ENCODE data around the gene POU2AF3.
"Not testable (repeated sequence)": the region's sequence is repeated elsewhere in the genome, so short reads cannot be mapped to it uniquely, and the experiment has no call there.

The POU2AF3 gene

GRCh38 chr11:111300569-111300968 lies 2.2 kb downstream of the POU2AF3 start:
- DNase-seq (ENCODE audit: low spot score), result no peak

GRCh38 chr11:111301004-111301841 lies 2.9 kb downstream of the POU2AF3 start:
- no peak for DNase-seq (ENCODE audit: low spot score)

GRCh38 chr11:111301842-111302118 lies 3.4 kb downstream of the POU2AF3 start:
- DNase-seq (ENCODE audit: low spot score), result no peak

GRCh38 chr11:111302298-111302697 lies 4.0 kb downstream of the POU2AF3 start:
- no peak for DNase-seq (ENCODE audit: low spot score)

GRCh38 chr11:111303461-111303860 lies 5.1 kb downstream of the POU2AF3 start:
- no peak for DNase-seq (ENCODE audit: low spot score)

GRCh38 chr11:111305162-111305802 lies 6.9 kb downstream of the POU2AF3 start:
- no peak for DNase-seq (ENCODE audit: low spot score)

GRCh38 chr11:111305876-111306275 lies 7.5 kb downstream of the POU2AF3 start:
- DNase-seq (ENCODE audit: low spot score), result no peak

GRCh38 chr11:111306321-111306720 lies 8.0 kb downstream of the POU2AF3 start:
- DNase-seq (ENCODE audit: low spot score), result no peak

GRCh38 chr11:111307472-111308108 lies 9.2 kb downstream of the POU2AF3 start:
- no peak for DNase-seq (ENCODE audit: low spot score)

- DNase-seq (ENCODE audit: low spot score), result no peak
These were observed 9.8 kb downstream of the POU2AF3 start for GRCh38 chr11:111308140-111308539.

GRCh38 chr11:111309215-111309915 lies 11.0 kb downstream of the POU2AF3 start:
- no peak for DNase-seq (ENCODE audit: low spot score)

GRCh38 chr11:111310088-111310487 lies 11.7 kb downstream of the POU2AF3 start:
- DNase-seq (ENCODE audit: low spot score), result no peak

GRCh38 chr11:111310723-111311122 lies 12.4 kb downstream of the POU2AF3 start:
- DNase-seq (ENCODE audit: low spot score), result no peak

- no peak for DNase-seq (ENCODE audit: low spot score)
These were observed 13.7 kb downstream of the POU2AF3 start for GRCh38 chr11:111312076-111312475.

- DNase-seq (ENCODE audit: low spot score), result no peak
These were observed 20.9 kb downstream of the POU2AF3 start for GRCh38 chr11:111319296-111319695.

- DNase-seq (ENCODE audit: low spot score), result not testable (repeated sequence)
These were observed 21.9 kb downstream of the POU2AF3 start for GRCh38 chr11:111320199-111320598.

- DNase-seq (ENCODE audit: low spot score), result no peak
These were observed 22.6 kb downstream of the POU2AF3 start for GRCh38 chr11:111320728-111321568.

- no peak for DNase-seq (ENCODE audit: low spot score)
These were observed 24.2 kb downstream of the POU2AF3 start for GRCh38 chr11:111322534-111322933.

GRCh38 chr11:111324277-111324720 lies 26.0 kb downstream of the POU2AF3 start:
- DNase-seq (ENCODE audit: low spot score), result no peak

GRCh38 chr11:111325259-111325658 lies 26.9 kb downstream of the POU2AF3 start:
- DNase-seq (ENCODE audit: low spot score), result no peak

GRCh38 chr11:111326824-111327223 lies 28.5 kb downstream of the POU2AF3 start:
- DNase-seq (ENCODE audit: low spot score), result no peak

All from germinal center (tissue), 1 donor.